Smooth muscle cell (in vitro differentiated cells): ENCODE data around the gene SCN1B. TPM values are rescaled to one million over a fixed set of nuclear protein-coding genes. Genes with fewer than 3 reads are reported as not detected.

Source experiments
- DNase-seq: peaks from one replicate; lab custom pipeline; 2025; ENCODE audit not compliant: unreplicated experiment; lab: John Stamatoyannopoulos, UW
- H2AFZ ChIP-seq: fragments of 200-600 bp; sonication (generic); 2 replicates; pipeline ENCODE4 v1.6.0; 2016; ENCODE audit warnings: antibody characterized with exemption, low read depth, mild to moderate bottlenecking
- H3F3A ChIP-seq: fragments of 200-600 bp; sonication (generic); 2 replicates; pipeline ENCODE4 v1.6.0; 2017; ENCODE audit warnings: antibody characterized with exemption, low read depth
- H3K27ac ChIP-seq: fragments of 200-600 bp; sonication (generic); 2 replicates; pipeline ENCODE4 v1.5.1; 2016; ENCODE audit warnings: low read depth, mild to moderate bottlenecking
- H3K27me3 ChIP-seq: fragments of 200-600 bp; sonication (generic); 2 replicates; pipeline ENCODE4 v1.6.1; 2016; ENCODE audit warnings: low read depth, mild to moderate bottlenecking
- H3K36me3 ChIP-seq: fragments of 200-600 bp; sonication (generic); 2 replicates; pipeline ENCODE4 v1.5.1; 2016; ENCODE audit warnings: low read depth
- H3K4me1 ChIP-seq: fragments of 200-600 bp; sonication (generic); 2 replicates; pipeline ENCODE4 v1.5.1; 2016; ENCODE audit warnings: low read depth
- H3K4me2 ChIP-seq: fragments of 200-600 bp; sonication (generic); 2 replicates; pipeline ENCODE4 v1.6.0; 2016; ENCODE audit warnings: mild to moderate bottlenecking
- H3K4me3 ChIP-seq: fragments of 200-600 bp; sonication (generic); 2 replicates; pipeline ENCODE4 v1.5.1; 2016; ENCODE audit warnings: mild to moderate bottlenecking
- H3K79me2 ChIP-seq: fragments of 200-600 bp; sonication (generic); 2 replicates; pipeline ENCODE4 v1.6.0; 2016; ENCODE audit warnings: low read depth, mild to moderate bottlenecking
- H3K9ac ChIP-seq: fragments of 200-600 bp; sonication (generic); 2 replicates; pipeline ENCODE4 v1.6.0; 2016; ENCODE audit warnings: low read depth
- H3K9me3 ChIP-seq: fragments of 200-600 bp; sonication (generic); replicated peaks from 2 replicates; pipeline ENCODE4 v1.5.1; 2016; ENCODE audit warnings: low read depth
- H4K20me1 ChIP-seq: fragments of 200-600 bp; sonication (generic); 2 replicates; pipeline ENCODE4 v1.6.0; 2016; ENCODE audit warnings: low read depth
- WGBS: methylation state at CpG from one replicate; pipeline ENCODE4 v1.1.7; 2016; ENCODE audit warnings: low lambda C conversion rate; 5-methylcytosine and 5-hydroxymethylcytosine counted together
- polyA plus RNA-seq: library from polyadenylated mRNA; unstranded; fragments of >200 nt; fragmentation: Nextera tagmentation; extraction: Ambion mirVana; gene quantifications from 2 replicates; pipeline ENCODE4 v1.2.1, GENCODE V29; 2016
- total RNA-seq: library from RNA; depleted of rRNA; stranded (reverse); fragments of >200 nt; gene quantifications from 2 replicates; pipeline ENCODE4 v1.2.3, GENCODE V29; 2014
- TF ChIP-seq, protein P1 (sequence below): fragments of 200-600 bp; sonication (generic); IDR thresholded peaks from 2 replicates; pipeline ENCODE4 v1.5.1; 2017; ENCODE audit warnings: borderline replicate concordance, mild to moderate bottlenecking, antibody characterized with exemption; ENCODE audit not compliant: insufficient read depth, poor library complexity, severe bottlenecking

The SCN1B gene
- total and polyA plus RNA-seq, 2 experiments from 2014 or later, result 0.99 to 2.2 TPM

DNA sequence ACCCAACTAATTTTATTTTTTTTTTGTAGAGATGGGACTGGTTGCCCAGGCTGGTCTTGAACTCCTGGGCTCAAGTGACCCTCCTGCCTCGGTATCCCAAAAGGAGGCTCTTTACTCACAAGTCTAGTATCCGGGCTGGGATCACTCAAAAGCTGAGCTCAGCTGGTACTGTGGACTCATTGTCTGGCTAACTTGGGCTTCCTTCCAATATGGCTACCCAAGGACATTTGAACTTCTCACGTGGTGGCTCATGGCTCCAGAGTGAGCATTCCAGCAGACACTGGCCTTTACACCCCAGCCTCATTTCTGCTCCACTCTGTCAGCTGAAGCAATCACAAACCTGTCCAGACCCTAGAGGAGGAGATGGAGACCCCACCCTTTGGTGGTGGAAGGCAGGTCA, 40.2 kb downstream of the SCN1B start:
- Histone ChIP-seq H3K4me1 (peaks cover 10% of the 10 kb centered on the region), H3F3A (no peaks in the 10 kb centered on the region), H3K4me2 (no peak overlapping the region), H3K79me2 (no peaks in the 10 kb centered on the region), H3K36me3 (no peaks in the 10 kb centered on the region), H3K27me3 (no peaks in the 10 kb centered on the region), H2AFZ (no peak overlapping the region), H3K9ac (no peak overlapping the region), H3K4me3 (no peak overlapping the region), H3K9me3 (no peaks in the 10 kb centered on the region), H4K20me1 (no peaks in the 10 kb centered on the region), H3K27ac (no peak overlapping the region)
- WGBS, result 91% methylated on average over 3 of the region's 3 CpGs
- no peak for DNase-seq
- TF ChIP-seq, protein P1, sequence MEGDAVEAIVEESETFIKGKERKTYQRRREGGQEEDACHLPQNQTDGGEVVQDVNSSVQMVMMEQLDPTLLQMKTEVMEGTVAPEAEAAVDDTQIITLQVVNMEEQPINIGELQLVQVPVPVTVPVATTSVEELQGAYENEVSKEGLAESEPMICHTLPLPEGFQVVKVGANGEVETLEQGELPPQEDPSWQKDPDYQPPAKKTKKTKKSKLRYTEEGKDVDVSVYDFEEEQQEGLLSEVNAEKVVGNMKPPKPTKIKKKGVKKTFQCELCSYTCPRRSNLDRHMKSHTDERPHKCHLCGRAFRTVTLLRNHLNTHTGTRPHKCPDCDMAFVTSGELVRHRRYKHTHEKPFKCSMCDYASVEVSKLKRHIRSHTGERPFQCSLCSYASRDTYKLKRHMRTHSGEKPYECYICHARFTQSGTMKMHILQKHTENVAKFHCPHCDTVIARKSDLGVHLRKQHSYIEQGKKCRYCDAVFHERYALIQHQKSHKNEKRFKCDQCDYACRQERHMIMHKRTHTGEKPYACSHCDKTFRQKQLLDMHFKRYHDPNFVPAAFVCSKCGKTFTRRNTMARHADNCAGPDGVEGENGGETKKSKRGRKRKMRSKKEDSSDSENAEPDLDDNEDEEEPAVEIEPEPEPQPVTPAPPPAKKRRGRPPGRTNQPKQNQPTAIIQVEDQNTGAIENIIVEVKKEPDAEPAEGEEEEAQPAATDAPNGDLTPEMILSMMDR, result no peak

DNA sequence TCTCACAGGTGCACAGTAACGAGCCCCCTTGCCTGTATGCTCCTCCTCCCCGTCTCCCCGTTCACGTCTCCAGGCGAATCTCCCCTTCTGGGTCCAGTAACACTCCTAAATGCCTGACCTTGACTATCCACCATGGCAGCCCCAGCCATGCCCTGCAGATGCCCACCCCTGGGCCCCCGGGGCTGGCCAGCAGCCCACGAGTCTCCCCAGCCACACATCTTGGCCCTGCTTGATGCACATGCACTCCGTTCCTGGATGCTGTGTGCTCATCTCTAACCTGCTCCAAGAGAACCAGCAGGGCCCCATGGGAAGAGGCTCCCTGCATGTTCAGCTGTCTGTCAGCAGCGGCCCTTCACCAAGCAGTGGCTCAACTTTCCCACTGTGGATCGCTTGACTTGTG, 43.2 kb downstream of the SCN1B start:
- Histone ChIP-seq H3K9me3 (no peaks in the 10 kb centered on the region), H3K9ac (no peak overlapping the region), H4K20me1 (no peaks in the 10 kb centered on the region), H2AFZ (no peak overlapping the region), H3K4me3 (no peak overlapping the region), H3K4me1 (peaks cover 5% of the 10 kb centered on the region), H3F3A (no peaks in the 10 kb centered on the region), H3K79me2 (no peaks in the 10 kb centered on the region), H3K36me3 (no peaks in the 10 kb centered on the region), H3K4me2 (no peak overlapping the region), H3K27me3 (no peaks in the 10 kb centered on the region), H3K27ac (no peak overlapping the region)
- WGBS, result 84% methylated on average over 10 of the region's 10 CpGs
- DNase-seq, result no peak
- TF ChIP-seq, protein P1, result no peak

DNA sequence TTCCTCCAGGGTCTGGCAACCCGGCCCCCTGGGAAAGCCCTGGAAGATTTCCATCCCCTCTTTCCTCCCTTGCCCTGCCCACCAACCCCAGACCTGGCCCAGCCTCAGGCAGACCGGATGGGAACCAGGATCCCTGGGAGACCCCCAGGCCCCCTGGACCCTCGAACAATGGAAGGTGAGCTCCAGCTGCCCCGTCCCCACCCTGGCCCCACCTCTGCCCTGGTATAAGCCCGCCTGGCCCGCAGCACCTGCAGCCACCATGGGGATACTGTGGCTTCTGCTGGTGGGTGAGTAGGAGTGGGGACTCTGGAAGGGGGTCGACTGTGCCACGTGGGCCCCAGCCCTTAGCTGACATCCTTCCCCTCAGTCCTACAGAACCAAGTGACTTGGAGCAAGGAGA, 43.7 kb downstream of the SCN1B start:
- H3K9me3 ChIP-seq, result no peaks in the 10 kb centered on the region
- no peak overlapping the region for H3K4me3 ChIP-seq
- no peak overlapping the region for H3K9ac ChIP-seq
- no peaks in the 10 kb centered on the region for H3K79me2 ChIP-seq
- no peak overlapping the region for H3K27ac ChIP-seq
- H3F3A ChIP-seq, result no peaks in the 10 kb centered on the region
- peaks cover under 1% of the 10 kb centered on the region for H3K4me1 ChIP-seq
- TF ChIP-seq, protein P1, result no peak
- no peaks in the 10 kb centered on the region for H4K20me1 ChIP-seq
- H3K4me2 ChIP-seq, result no peak overlapping the region
- DNase-seq, result no peak
- H3K36me3 ChIP-seq, result no peaks in the 10 kb centered on the region
- H2AFZ ChIP-seq, result no peak overlapping the region
- 89% methylated on average over 6 of the region's 8 CpGs for WGBS
- no peaks in the 10 kb centered on the region for H3K27me3 ChIP-seq

DNA sequence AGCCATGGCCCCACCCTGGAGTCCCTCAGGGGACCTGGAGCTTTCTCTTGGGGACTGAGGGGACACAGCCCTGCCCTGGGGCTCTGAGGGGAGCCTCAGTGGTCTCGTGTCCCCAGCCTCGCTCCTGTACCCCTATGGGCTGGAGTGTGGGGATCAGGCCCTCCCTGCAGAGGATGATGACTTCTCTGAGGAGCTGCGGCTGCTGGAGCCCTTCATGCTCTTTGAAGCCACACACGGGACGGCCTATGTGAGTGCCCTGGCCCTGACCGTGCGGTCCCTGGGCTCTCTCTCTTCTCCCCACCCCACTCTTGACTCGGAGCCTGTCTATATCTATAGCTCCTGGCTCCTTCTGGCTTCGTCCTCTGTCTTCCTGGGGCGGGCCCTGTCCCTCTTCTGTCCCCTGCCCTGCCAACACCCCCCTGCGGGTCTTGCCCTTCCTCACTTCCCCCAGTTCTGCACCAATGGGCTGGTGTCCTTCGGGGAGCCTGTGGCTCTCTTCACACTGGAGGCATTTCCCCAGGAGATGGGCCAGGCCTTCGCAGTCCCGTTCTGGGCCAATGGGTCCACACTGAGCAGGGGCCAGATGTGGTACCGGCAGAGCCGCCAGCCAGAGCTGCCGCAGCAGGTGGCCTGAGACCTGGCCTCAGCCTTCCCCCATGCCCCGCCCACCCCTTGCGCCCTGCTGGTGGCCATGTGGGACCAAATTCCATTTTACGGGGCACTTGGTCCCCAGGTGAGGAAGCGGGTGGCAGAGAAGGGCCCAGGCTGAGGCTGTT, 44.3 kb downstream of the SCN1B start:
- Histone ChIP-seq H3K27me3 (no peaks in the 10 kb centered on the region), H3K36me3 (no peaks in the 10 kb centered on the region), H3K4me3 (no peak overlapping the region), H3F3A (no peaks in the 10 kb centered on the region), H3K4me1 (no peaks in the 10 kb centered on the region), H3K4me2 (no peak overlapping the region), H3K9ac (no peak overlapping the region), H3K9me3 (no peaks in the 10 kb centered on the region), H3K27ac (no peak overlapping the region), H3K79me2 (no peaks in the 10 kb centered on the region), H2AFZ (no peak overlapping the region), H4K20me1 (no peaks in the 10 kb centered on the region)
- DNase-seq, result no peak
- TF ChIP-seq, protein P1, result no peak
- 92% methylated on average over 21 of the region's 21 CpGs for WGBS
